ENCODE measurements around the gene BRD4.
"Not testable (repeated sequence)": the region's sequence is repeated elsewhere in the genome, so short reads cannot be mapped to it uniquely, and the experiment has no call there.

Gene BRD4

GRCh38 chr19:15337202-15337601, 4.9 kb upstream of the BRD4 start:
- Histone ChIP-seq H3K4me1 (ENCODE audit: control insufficient read depth, insufficient read depth, low read length) (0 out of 2 replicates have a peak, but pooled peaks cover 2% of the 10 kb centered on the region), H3K4me3 (ENCODE audit: low read depth, low read length) (no peak overlapping the region), H3K36me3 (ENCODE audit: control insufficient read depth in 2 of 2, insufficient read depth in 1 of 2, low read length in 2 of 2) (peaks cover 3 to 10% of the 10 kb centered on the region in 2 experiments; a peak in 2 of 3 replicates), H3K9me3 (ENCODE audit: control insufficient read depth, insufficient read depth, low read depth, low read length) (no peaks in the 10 kb centered on the region), H3K27ac (ENCODE audit: extremely low read depth, low read depth, low read length) (no peak overlapping the region)
- POLR2A ChIA-PET: interaction anchor here (1.2 kb wide), 1 partner anchor 42 kb away, joined by 3 read pairs; no protein-coding TSS in a partner anchor
- TF ChIP-seq ZNF335 (tag by site-specific recombination; conservative IDR thresholded peaks at IDR 0.05) (0 out of 2 replicates have a peak, but pooled peaks have one; percentile 25), ZNF747 (tag by site-specific recombination; IDR thresholded peaks at IDR 0.05) (no peak), ZNF274 (IDR thresholded peaks at IDR 0.05; ENCODE audit: low read length) (no peak), ZNF274 (tag by site-specific recombination; IDR thresholded peaks at IDR 0.05; ENCODE audit: borderline replicate concordance) (no peak), ZNF792 (tag by site-specific recombination; IDR thresholded peaks at IDR 0.05) (no peak), ZNF580 (tag by site-specific recombination; IDR thresholded peaks at IDR 0.05) (no peak), ZNF184 (tag by site-specific recombination; IDR thresholded peaks at IDR 0.05) (no peak), ZNF114 (tag by site-specific recombination; IDR thresholded peaks at IDR 0.05) (no peak), ZNF629 (tag by site-specific recombination; IDR thresholded peaks at IDR 0.05) (peak; percentile 48; the same call in 1 of the 2 replicates), ZSCAN4 (tag by site-specific recombination; IDR thresholded peaks at IDR 0.05) (no peak)
- CTCF ChIA-PET: interaction anchor here (0.7 to 1.0 kb wide), 4 partner anchors 14 to 138 kb away, joined by 3 to 4 read pairs (median 3); no protein-coding TSS in a partner anchor

GRCh38 chr19:15335992-15336391, 3.7 kb upstream of the BRD4 start:
- H3K27ac ChIP-seq (ENCODE audit: extremely low read depth, low read depth, low read length); H3K4me1 ChIP-seq (ENCODE audit: control insufficient read depth, insufficient read depth, low read length); H3K4me3 ChIP-seq (ENCODE audit: low read depth, low read length); H3K36me3 ChIP-seq (ENCODE audit: control insufficient read depth in 2 of 2, insufficient read depth in 1 of 2, low read length in 2 of 2); POLR2A ChIA-PET; H3K9me3 ChIP-seq (ENCODE audit: control insufficient read depth, insufficient read depth, low read depth, low read length): not testable (repeated sequence)
- CTCF ChIA-PET: interaction anchor here (0.6 kb wide), 1 partner anchor 22 kb away, joined by 5 read pairs; no protein-coding TSS in a partner anchor
- TF ChIP-seq WT1 (tag by site-specific recombination; IDR thresholded peaks at IDR 0.05) (peak; percentile 84), ZBTB44 (tag by site-specific recombination; IDR thresholded peaks at IDR 0.05) (0 out of 2 replicates have a peak, but pooled peaks have one; percentile 46), SCRT1 (tag by site-specific recombination; IDR thresholded peaks at IDR 0.05; ENCODE audit: borderline replicate concordance) (peak; percentile 56; the same call in 1 of the 2 replicates), PRDM10 (tag by site-specific recombination; IDR thresholded peaks at IDR 0.05) (peak; percentile 70), KLF8 (tag by site-specific recombination; IDR thresholded peaks at IDR 0.05) (0 out of 2 replicates have a peak, but pooled peaks have one; percentile 31), ZNF600 (tag by site-specific recombination; IDR thresholded peaks at IDR 0.05) (0 out of 2 replicates have a peak, but pooled peaks have one; percentile 42), ZNF121 (tag by site-specific recombination; IDR thresholded peaks at IDR 0.05) (peak; percentile 76), ZNF335 (tag by site-specific recombination; conservative IDR thresholded peaks at IDR 0.05) (peak; percentile 14; the same call in 1 of the 2 replicates), ZBTB17 (tag by site-specific recombination; IDR thresholded peaks at IDR 0.05) (peak; percentile 71)

All from HEK293 (cell line).